Loucy (cell line): ENCODE results near the gene TENM4.

Source experiments
- EZH2phosphoT487 ChIP-seq: fragments of 200-600 bp; IDR thresholded peaks from 2 replicates; pipeline ENCODE4 v1.6.1; 2018; ENCODE audit warnings: antibody characterized with exemption, mild to moderate bottlenecking, moderate library complexity, borderline replicate concordance
- TF ChIP-seq, protein P1 (sequence below): fragments of 200-600 bp; sonication (generic); conservative IDR thresholded peaks from 2 replicates; pipeline ENCODE4 v1.5.1; 2014; ENCODE audit warnings: mild to moderate bottlenecking, antibody characterized with exemption, low read length

- TF ChIP-seq, protein P1, sequence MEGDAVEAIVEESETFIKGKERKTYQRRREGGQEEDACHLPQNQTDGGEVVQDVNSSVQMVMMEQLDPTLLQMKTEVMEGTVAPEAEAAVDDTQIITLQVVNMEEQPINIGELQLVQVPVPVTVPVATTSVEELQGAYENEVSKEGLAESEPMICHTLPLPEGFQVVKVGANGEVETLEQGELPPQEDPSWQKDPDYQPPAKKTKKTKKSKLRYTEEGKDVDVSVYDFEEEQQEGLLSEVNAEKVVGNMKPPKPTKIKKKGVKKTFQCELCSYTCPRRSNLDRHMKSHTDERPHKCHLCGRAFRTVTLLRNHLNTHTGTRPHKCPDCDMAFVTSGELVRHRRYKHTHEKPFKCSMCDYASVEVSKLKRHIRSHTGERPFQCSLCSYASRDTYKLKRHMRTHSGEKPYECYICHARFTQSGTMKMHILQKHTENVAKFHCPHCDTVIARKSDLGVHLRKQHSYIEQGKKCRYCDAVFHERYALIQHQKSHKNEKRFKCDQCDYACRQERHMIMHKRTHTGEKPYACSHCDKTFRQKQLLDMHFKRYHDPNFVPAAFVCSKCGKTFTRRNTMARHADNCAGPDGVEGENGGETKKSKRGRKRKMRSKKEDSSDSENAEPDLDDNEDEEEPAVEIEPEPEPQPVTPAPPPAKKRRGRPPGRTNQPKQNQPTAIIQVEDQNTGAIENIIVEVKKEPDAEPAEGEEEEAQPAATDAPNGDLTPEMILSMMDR = no peak
- TF ChIP-seq EZH2phosphoT487 = no peak
Observed at GRCh38 chr11:79018371-79018849, 422.4 kb downstream of the TENM4 start.
